ENCODE results near the gene MISFA.

DNA sequence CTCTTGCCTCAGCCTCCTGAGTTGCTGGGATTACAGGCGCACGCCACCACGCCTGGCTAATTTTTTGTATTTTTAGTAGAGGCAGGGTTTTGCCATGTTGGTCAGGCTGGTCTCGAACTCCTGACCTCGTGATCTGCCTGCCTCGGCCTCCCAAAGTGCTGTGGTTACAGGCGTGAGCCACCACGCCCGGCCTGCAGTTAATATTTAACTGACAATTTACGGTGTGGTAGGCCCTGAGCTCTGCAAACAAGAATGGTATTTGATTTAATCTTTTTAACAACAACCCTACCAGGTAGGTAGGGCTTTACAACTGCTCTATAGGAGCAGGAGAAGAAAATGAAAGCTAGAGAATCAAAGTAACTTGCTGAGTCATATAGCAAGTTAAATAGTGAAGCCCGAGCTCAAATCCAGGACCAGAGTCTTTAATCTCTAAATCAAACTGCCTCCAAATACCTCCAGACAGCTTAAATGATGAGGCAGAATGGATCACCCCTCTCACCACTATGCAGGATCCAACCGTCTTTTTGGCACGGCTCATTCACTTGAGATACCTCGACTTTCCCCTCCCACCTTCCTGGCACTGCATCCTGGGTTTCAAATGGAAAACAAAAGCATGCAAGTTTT lies 20.5 kb upstream of the MISFA start:
- TF ChIP-seq POLR2AphosphoS5 (IDR thresholded peaks at IDR 0.05; ENCODE audit: low read depth, low read length) (no peak), SIN3A (IDR thresholded peaks at IDR 0.05; ENCODE audit: borderline replicate concordance, insufficient read depth, low read length) (no peak)
